Keratinocyte (primary cell): Measurements from ENCODE around the gene EXOSC5.

Source experiments
- EZH2 ChIP-seq: IDR thresholded peaks from one replicate; pipeline ENCODE4 v1.6.1; 2012; ENCODE audit warnings: inconsistent platforms, mild to moderate bottlenecking, low read length, moderate library complexity
- TF ChIP-seq, protein P1 (sequence below), 3 experiments: IDR thresholded peaks in 1 of 3; conservative IDR thresholded peaks in 1 of 3; optimal IDR thresholded peaks in 1 of 3; 2 replicates in 2 of 3; 3 replicates in 1 of 3; pipeline versions ENCODE3 to v1.5.1; 2011; ENCODE audit warnings: low read length in 3 of 3, mild to moderate bottlenecking in 3 of 3, moderate library complexity in 2 of 3, control low read depth in 1 of 3, inconsistent platforms in 1 of 3; ENCODE audit not compliant: insufficient read depth in 2 of 3; ENCODE audit errors: extremely low read depth in 1 of 3

DNA sequence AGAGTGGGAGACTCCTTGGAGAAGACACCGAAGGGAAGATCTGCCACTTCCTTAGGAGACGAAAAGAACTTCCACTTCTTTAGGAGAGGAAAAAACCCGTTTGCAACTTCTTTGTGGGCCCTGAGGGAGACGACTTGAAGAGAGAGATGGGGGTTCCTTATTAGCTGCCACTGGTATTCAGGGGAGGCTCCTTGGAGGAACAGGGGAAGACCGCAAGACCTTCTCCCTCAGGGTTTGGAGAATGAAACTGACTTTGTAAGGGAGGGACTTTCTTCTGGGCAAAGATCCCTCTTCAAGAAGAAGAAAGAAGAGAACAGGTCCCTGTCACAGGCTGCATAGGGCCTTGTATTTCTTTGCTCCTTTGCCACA, 875 bp upstream of the EXOSC5 start:
- TF ChIP-seq, protein P1, sequence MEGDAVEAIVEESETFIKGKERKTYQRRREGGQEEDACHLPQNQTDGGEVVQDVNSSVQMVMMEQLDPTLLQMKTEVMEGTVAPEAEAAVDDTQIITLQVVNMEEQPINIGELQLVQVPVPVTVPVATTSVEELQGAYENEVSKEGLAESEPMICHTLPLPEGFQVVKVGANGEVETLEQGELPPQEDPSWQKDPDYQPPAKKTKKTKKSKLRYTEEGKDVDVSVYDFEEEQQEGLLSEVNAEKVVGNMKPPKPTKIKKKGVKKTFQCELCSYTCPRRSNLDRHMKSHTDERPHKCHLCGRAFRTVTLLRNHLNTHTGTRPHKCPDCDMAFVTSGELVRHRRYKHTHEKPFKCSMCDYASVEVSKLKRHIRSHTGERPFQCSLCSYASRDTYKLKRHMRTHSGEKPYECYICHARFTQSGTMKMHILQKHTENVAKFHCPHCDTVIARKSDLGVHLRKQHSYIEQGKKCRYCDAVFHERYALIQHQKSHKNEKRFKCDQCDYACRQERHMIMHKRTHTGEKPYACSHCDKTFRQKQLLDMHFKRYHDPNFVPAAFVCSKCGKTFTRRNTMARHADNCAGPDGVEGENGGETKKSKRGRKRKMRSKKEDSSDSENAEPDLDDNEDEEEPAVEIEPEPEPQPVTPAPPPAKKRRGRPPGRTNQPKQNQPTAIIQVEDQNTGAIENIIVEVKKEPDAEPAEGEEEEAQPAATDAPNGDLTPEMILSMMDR (optimal IDR thresholded peaks at IDR 0.05 in 1 of 3, IDR thresholded peaks at IDR 0.05 in 1 of 3, conservative IDR thresholded peaks at IDR 0.05 in 1 of 3; ENCODE audit: extremely low read depth in 1 of 3, insufficient read depth in 2 of 3, low read length in 3 of 3): no peak
- TF ChIP-seq EZH2: no peak
